GM12865 (cell line): ENCODE results near the gene FRAS1.

ENCODE experiments used
- DNase-seq: peaks from one replicate; pipeline ENCODE4 v3.0.0; 2010; ENCODE audit warnings: low read depth
- H3K4me3 ChIP-seq: 2 replicates; pipeline ENCODE4 v1.5.1; 2011; ENCODE audit warnings: mild to moderate bottlenecking, low read depth, low read length, control low read depth
- CTCF ChIP-seq: IDR thresholded peaks from 2 replicates; pipeline ENCODE4 v1.5.1; 2011; ENCODE audit warnings: low read length, control low read depth, low read depth, inconsistent platforms; ENCODE audit not compliant: insufficient read depth; ENCODE audit errors: missing control alignments

The FRAS1 gene

GRCh38 chr4:78336093-78336943, 279.2 kb downstream of the FRAS1 start:
- TF ChIP-seq CTCF, result no peak
- DNase-seq, result no peak
- no peak overlapping the region for H3K4me3 ChIP-seq

GRCh38 chr4:78337244-78338020, 280.3 kb downstream of the FRAS1 start:
- no peak for DNase-seq
- H3K4me3 ChIP-seq, result no peak overlapping the region
- no peak for TF ChIP-seq CTCF

GRCh38 chr4:78342125-78342524, 285.0 kb downstream of the FRAS1 start:
- no peak for TF ChIP-seq CTCF
- no peak overlapping the region for H3K4me3 ChIP-seq
- no peak for DNase-seq

- no peak overlapping the region for H3K4me3 ChIP-seq
- no peak for DNase-seq
- TF ChIP-seq CTCF, result no peak
Measured at GRCh38 chr4:78343682-78344081, 286.6 kb downstream of the FRAS1 start.

GRCh38 chr4:78345237-78345636, 288.1 kb downstream of the FRAS1 start:
- no peak for DNase-seq
- no peak for TF ChIP-seq CTCF
- no peak overlapping the region for H3K4me3 ChIP-seq

DNA sequence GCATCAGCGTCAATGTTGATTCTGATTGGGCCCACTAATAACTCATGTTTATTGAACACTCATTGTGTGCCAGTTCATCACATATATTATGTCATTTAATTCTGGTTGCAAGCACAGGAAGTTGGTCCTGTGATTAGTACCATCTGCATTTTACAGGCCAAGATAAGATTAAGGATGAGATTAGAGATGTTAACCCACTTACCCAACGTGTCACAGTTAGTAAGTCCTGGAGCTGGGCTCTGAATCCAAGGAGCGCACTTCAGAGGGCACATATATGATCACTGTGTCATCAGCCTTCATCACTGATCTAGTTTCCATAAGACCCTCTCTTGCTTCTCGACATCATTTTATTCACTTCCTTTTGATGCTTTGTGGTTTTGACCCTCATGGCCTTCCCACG, 289.1 kb downstream of the FRAS1 start:
- H3K4me3 ChIP-seq, result no peak overlapping the region
- DNase-seq, result no peak
- TF ChIP-seq CTCF, result no peak

DNA sequence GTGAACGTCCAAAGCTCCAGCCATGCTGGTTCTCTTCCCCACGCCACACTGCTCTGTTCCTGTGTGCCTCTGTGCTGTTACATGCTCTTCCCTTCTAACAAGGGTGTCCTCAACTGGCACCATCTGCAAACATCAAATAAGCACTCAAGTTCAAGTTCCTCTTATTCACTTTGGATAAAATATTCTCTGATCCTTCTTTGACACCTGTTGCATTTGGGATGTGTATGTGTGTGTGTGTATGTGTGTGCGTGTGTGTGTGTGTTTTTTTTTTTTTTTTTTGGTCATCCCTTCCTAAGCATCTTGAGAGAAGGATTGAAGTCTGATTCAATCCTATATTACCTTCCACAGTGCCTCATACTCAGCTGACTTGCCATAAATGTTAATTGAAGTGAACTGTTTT, 290.4 kb downstream of the FRAS1 start:
- no peak overlapping the region for H3K4me3 ChIP-seq
- no peak for TF ChIP-seq CTCF
- DNase-seq, result no peak
